ENCODE results near the gene ATXN7. TPM values are rescaled to one million over a fixed set of nuclear protein-coding genes. Genes with fewer than 3 reads are reported as not detected.

The ATXN7 gene
- total and polyA plus RNA-seq, 8 donors: 2.1 to 333 (median 30.8) TPM

DNA sequence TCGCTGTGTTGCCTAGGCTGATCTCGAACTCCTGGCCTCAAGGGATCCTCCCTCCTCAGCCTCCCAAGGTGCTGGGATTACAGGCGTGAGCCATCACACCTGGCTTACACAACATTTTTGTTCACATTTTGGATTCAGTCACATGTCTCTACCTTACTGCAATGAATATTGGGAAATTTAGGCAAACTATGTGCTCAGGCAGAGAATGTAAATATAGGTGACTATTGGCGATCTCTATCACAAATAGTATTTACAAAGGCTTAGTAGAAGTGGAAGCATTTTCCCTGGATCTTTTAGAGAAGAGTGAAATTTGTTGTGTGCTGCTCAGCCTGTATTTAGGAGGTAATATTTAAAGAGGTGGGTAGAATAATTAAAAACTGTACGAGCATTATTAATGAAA, 27.9 kb downstream of the ATXN7 start:
- no peak for TF ChIP-seq POLR2AphosphoS5 (IDR thresholded peaks at IDR 0.05)
- no peak for TF ChIP-seq EP300 (IDR thresholded peaks at IDR 0.05)
- TF ChIP-seq, protein P1, sequence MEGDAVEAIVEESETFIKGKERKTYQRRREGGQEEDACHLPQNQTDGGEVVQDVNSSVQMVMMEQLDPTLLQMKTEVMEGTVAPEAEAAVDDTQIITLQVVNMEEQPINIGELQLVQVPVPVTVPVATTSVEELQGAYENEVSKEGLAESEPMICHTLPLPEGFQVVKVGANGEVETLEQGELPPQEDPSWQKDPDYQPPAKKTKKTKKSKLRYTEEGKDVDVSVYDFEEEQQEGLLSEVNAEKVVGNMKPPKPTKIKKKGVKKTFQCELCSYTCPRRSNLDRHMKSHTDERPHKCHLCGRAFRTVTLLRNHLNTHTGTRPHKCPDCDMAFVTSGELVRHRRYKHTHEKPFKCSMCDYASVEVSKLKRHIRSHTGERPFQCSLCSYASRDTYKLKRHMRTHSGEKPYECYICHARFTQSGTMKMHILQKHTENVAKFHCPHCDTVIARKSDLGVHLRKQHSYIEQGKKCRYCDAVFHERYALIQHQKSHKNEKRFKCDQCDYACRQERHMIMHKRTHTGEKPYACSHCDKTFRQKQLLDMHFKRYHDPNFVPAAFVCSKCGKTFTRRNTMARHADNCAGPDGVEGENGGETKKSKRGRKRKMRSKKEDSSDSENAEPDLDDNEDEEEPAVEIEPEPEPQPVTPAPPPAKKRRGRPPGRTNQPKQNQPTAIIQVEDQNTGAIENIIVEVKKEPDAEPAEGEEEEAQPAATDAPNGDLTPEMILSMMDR (IDR thresholded peaks at IDR 0.05): no peak
- TF ChIP-seq POLR2A (IDR thresholded peaks at IDR 0.05): no peak
- intact Hi-C loops (cut with DNase I; ENCODE audit: low total_unique reads): no loop called here
- no peaks in the 10 kb centered on the region for H3K9me3 ChIP-seq
- no peak overlapping the region for H3K4me3 ChIP-seq
- no peaks in the 10 kb centered on the region for H3K27me3 ChIP-seq
- DNase-seq: no peak
- H3K4me1 ChIP-seq: peaks cover 0 to 26% (median 12%) of the 10 kb centered on the region in 4 donors
- 85 to 91% (median 87%) methylated on average over 5 of the region's 5 CpGs for WGBS, 5 donors
- H3K27ac ChIP-seq: no peak overlapping the region
- H3K36me3 ChIP-seq: peaks cover 0 to 9% (median 5%) of the 10 kb centered on the region in 4 donors

DNA sequence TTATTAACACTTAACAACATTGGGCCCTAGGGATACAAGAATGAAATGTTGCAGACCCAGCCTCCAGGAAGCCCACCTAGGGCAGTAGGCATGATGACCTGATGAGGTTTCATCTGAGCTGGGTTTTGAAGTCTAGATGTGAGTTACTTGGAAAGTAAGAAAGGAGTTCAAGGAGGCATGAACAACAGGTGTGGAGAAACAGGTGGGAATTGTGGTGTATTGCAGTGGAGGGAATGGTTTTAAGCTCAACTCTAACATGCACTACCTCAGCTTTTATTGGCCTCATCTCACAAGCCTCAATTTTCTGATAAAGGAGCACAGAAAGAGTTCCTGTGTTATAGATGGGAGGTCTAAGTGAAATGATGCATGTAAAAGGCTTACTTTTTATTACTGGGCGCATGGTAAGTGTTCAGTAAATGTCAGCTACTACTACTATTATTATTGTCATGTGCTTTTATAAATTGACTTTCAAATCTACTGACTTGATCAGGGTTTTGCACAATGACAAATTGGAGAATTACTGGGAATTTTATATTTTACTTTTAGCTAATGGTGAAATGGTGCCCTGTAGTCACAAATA, 29.2 kb downstream of the ATXN7 start:
- Histone ChIP-seq H3K36me3 (peaks cover 0 to 9% (median 5%) of the 10 kb centered on the region in 4 donors), H3K4me1 (peaks cover 0 to 24% (median 10%) of the 10 kb centered on the region in 4 donors), H3K4me3 (no peak overlapping the region), H3K27me3 (no peaks in the 10 kb centered on the region), H3K27ac (no peak overlapping the region), H3K9me3 (no peaks in the 10 kb centered on the region)
- 98 to 100% (median 100%) methylated on average over 1 of the region's 1 CpG for WGBS, 5 donors
- DNase-seq: no peak
- intact Hi-C loops (cut with DNase I; ENCODE audit: low total_unique reads): no loop called here
- TF ChIP-seq POLR2AphosphoS5 (IDR thresholded peaks at IDR 0.05) (no peak), EP300 (IDR thresholded peaks at IDR 0.05) (no peak), POLR2A (IDR thresholded peaks at IDR 0.05) (no peak)
- TF ChIP-seq, protein P1 (IDR thresholded peaks at IDR 0.05): no peak

DNA sequence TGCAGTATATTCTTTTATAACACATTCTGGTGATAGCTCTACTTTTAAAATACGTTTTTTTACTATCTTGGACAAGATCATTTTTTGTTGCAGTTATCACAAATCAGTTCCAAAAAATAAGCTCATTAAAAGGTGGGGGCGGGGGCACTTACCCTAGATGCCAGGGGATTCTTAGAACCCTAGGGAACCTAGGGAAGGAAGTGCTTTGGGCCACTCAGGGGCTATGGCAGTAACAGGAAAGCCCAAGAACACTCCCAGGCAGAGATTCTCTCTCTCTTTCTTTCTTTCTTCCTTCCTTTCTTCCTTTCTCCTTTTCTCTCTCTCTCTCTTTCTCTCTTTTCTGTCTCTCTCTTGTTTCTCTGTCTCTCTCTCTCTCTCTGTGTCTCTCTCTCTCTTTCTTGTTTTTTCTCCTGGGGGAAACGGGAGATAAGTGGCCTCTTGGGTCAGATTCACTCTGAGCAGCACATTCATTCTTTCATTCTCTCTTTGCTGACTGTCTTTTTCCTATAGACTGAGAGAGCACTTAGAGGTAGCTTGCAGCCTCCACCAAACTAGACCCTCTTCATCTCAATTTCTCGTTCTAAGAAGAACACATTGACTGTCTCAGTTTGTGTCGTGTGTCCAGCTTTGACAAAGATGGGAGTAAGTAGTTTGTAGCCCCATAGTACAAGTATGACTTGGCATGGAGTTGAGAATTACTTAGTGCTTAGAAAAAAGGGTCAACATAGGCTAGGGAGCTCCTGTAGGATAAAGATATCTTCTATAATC, 31.9 kb downstream of the ATXN7 start:
- peaks cover 0 to 33% (median 24%) of the 10 kb centered on the region in 4 donors for H3K36me3 ChIP-seq
- peaks cover 0 to 24% (median 10%) of the 10 kb centered on the region in 4 donors for H3K4me1 ChIP-seq
- no peak overlapping the region for H3K27ac ChIP-seq
- intact Hi-C loops (cut with DNase I; ENCODE audit: low total_unique reads): no loop called here
- DNase-seq: no peak
- H3K4me3 ChIP-seq: no peak overlapping the region
- H3K9me3 ChIP-seq: no peaks in the 10 kb centered on the region
- no peaks in the 10 kb centered on the region for H3K27me3 ChIP-seq
- 67 to 79% (median 70%) methylated on average over 5 of the region's 5 CpGs for WGBS, 5 donors
- TF ChIP-seq POLR2AphosphoS5 (IDR thresholded peaks at IDR 0.05) (no peak), POLR2A (IDR thresholded peaks at IDR 0.05) (no peak), EP300 (IDR thresholded peaks at IDR 0.05) (no peak)
- TF ChIP-seq, protein P1 (IDR thresholded peaks at IDR 0.05): no peak

DNA sequence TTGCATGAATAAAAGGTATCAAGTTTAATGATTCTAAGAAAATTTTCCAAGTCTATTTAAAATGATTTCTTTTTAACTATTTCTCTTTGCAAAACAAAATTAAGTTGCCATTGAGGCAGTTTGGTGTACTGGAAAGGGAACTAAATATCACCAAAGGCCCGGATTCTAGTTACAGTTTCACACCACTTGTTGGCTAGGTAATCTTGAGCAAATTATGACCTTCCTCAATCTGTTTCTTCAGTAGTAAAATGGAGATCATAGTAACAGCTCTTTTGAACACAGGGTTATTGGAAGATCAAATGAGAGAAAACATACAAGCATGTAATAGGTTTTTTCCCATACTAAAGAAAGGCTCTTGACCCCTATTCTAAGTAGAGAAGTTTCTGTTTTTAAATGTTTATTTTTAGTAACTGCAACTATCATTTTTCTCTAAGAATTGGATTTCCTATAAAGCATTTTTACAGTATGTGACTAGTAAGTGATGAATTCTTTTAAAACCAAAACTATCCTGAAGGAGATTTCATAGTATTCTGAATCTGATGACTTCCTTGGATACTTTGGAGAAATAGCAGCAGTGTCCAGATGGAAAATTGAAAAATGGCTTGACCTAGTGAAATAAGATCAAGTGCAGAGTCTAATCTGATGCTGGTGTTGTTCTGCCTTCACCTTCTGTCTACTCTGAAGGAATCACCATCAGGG, 32.8 kb downstream of the ATXN7 start:
- no peak for DNase-seq
- H3K27ac ChIP-seq: no peak overlapping the region
- 54 to 82% (median 73%) methylated on average over 1 of the region's 1 CpG for WGBS, 5 donors
- no peak overlapping the region for H3K4me3 ChIP-seq
- H3K9me3 ChIP-seq: no peaks in the 10 kb centered on the region
- peaks cover 0 to 24% (median 10%) of the 10 kb centered on the region in 4 donors for H3K4me1 ChIP-seq
- intact Hi-C loops (cut with DNase I; ENCODE audit: low total_unique reads): no loop called here
- H3K27me3 ChIP-seq: no peaks in the 10 kb centered on the region
- H3K36me3 ChIP-seq: peaks cover 0 to 31% (median 21%) of the 10 kb centered on the region in 4 donors
- TF ChIP-seq POLR2AphosphoS5 (IDR thresholded peaks at IDR 0.05) (no peak), POLR2A (IDR thresholded peaks at IDR 0.05) (no peak), EP300 (IDR thresholded peaks at IDR 0.05) (no peak)
- TF ChIP-seq, protein P1 (IDR thresholded peaks at IDR 0.05): no peak

Data from stomach (tissue), 9 donors.